Measurements from ENCODE around the gene KLHL29. TPM values are rescaled to one million over a fixed set of nuclear protein-coding genes. Genes with fewer than 3 reads are reported as not detected.

KLHL29 gene
- total RNA-seq, 4 donors from 2014 or later: 10.1 to 27.3 (median 15.7) TPM

- TF ChIP-seq POLR2A (IDR thresholded peaks at IDR 0.05): no peak
- TF ChIP-seq CTCF (IDR thresholded peaks at IDR 0.05): no peak
Observed at GRCh38 chr2:23601301-23601965, 216.5 kb downstream of the KLHL29 start.

GRCh38 chr2:23602116-23602515, 217.1 kb downstream of the KLHL29 start:
- intact Hi-C loops (cut with DNase I; ENCODE audit: low total_unique reads): no loop called here
- WGBS, 2 donors: 75 to 83% methylated on average over 12 of the region's 12 CpGs
- TF ChIP-seq CTCF (IDR thresholded peaks at IDR 0.05) (no peak), POLR2A (IDR thresholded peaks at IDR 0.05) (no peak)
- DNase-seq (ENCODE audit: low spot score in 2 of 2): no peak
- H3K4me3 ChIP-seq (ENCODE audit: low read depth, poor library complexity, severe bottlenecking): no peak overlapping the region

More at GRCh38 chr2:23601301-23601965, 216.5 kb downstream of the KLHL29 start:
- no peak for DNase-seq (ENCODE audit: low spot score in 2 of 2)
- no peak overlapping the region for H3K4me3 ChIP-seq (ENCODE audit: low read depth, poor library complexity, severe bottlenecking)
- intact Hi-C loops (cut with DNase I; ENCODE audit: low total_unique reads): no loop called here
- WGBS, 2 donors: 82 to 88% methylated on average over 8 of the region's 8 CpGs

GRCh38 chr2:23603156-23603555, 218.2 kb downstream of the KLHL29 start:
- intact Hi-C loops (cut with DNase I; ENCODE audit: low total_unique reads): no loop called here
- TF ChIP-seq CTCF (IDR thresholded peaks at IDR 0.05) (no peak), POLR2A (IDR thresholded peaks at IDR 0.05) (no peak)
- no peak overlapping the region for H3K4me3 ChIP-seq (ENCODE audit: low read depth, poor library complexity, severe bottlenecking)
- DNase-seq (ENCODE audit: low spot score in 2 of 2): no peak
- 72 to 89% methylated on average over 6 of the region's 6 CpGs for WGBS, 2 donors

- H3K4me3 ChIP-seq (ENCODE audit: low read depth, poor library complexity, severe bottlenecking): no peak overlapping the region
- 92 to 94% methylated on average over 12 of the region's 12 CpGs for WGBS, 2 donors
- DNase-seq (ENCODE audit: low spot score in 2 of 2): no peak
- intact Hi-C loops (cut with DNase I; ENCODE audit: low total_unique reads): no loop called here
- TF ChIP-seq CTCF (IDR thresholded peaks at IDR 0.05) (no peak), POLR2A (IDR thresholded peaks at IDR 0.05) (no peak)
Observed at GRCh38 chr2:23603581-23603980, 218.6 kb downstream of the KLHL29 start.

GRCh38 chr2:23604731-23605130, 219.8 kb downstream of the KLHL29 start:
- no peak for TF ChIP-seq CTCF (IDR thresholded peaks at IDR 0.05)
- TF ChIP-seq POLR2A (IDR thresholded peaks at IDR 0.05): no peak
- intact Hi-C loops (cut with DNase I; ENCODE audit: low total_unique reads): no loop called here
- no peak overlapping the region for H3K4me3 ChIP-seq (ENCODE audit: low read depth, poor library complexity, severe bottlenecking)
- no peak for DNase-seq (ENCODE audit: low spot score in 2 of 2)
- WGBS, 2 donors: 94 to 96% methylated on average over 7 of the region's 7 CpGs

GRCh38 chr2:23605236-23605635, 220.3 kb downstream of the KLHL29 start:
- DNase-seq (ENCODE audit: low spot score in 2 of 2): no peak
- 86 to 97% methylated on average over 10 to 11 of the region's 11 CpGs for WGBS, 2 donors
- intact Hi-C loops (cut with DNase I; ENCODE audit: low total_unique reads): no loop called here
- no peak overlapping the region for H3K4me3 ChIP-seq (ENCODE audit: low read depth, poor library complexity, severe bottlenecking)
- TF ChIP-seq POLR2A (IDR thresholded peaks at IDR 0.05): no peak
- TF ChIP-seq CTCF (IDR thresholded peaks at IDR 0.05): no peak
